Measurements from ENCODE around the gene LRRC56. TPM values are rescaled to one million over a fixed set of nuclear protein-coding genes. Genes with fewer than 3 reads are reported as not detected.

Gene LRRC56, protein sequence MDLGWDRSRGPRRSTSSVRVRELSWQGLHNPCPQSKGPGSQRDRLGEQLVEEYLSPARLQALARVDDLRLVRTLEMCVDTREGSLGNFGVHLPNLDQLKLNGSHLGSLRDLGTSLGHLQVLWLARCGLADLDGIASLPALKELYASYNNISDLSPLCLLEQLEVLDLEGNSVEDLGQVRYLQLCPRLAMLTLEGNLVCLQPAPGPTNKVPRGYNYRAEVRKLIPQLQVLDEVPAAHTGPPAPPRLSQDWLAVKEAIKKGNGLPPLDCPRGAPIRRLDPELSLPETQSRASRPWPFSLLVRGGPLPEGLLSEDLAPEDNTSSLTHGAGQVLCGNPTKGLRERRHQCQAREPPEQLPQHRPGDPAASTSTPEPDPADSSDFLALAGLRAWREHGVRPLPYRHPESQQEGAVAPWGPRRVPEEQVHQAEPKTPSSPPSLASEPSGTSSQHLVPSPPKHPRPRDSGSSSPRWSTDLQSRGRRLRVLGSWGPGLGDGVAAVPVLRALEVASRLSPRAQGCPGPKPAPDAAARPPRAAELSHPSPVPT
- polyA plus RNA-seq (2011; rRNA removed): 0.30 and 0.32 TPM in 2 replicates
- 0.29 and 0.49 TPM in 2 replicates for polyA plus RNA-seq (2012; cell fraction: cytosol; rRNA removed)
- 2.3 and 2.6 TPM in 2 replicates for polyA plus RNA-seq (2012; cell fraction: nucleus; rRNA removed)
- polyA plus RNA-seq (2017; fragmentation: RNase III; extraction: RNeasy Plus Mini Kit Qiagen cat#74134 plus additional on column Dnase treatment): 0.47 to 1.1 TPM (median 1.0 TPM) in 3 replicates
- 0.15 and 0.37 TPM in 2 replicates for polyA minus RNA-seq (2011; rRNA and poly(A)+ RNA removed)

DNA sequence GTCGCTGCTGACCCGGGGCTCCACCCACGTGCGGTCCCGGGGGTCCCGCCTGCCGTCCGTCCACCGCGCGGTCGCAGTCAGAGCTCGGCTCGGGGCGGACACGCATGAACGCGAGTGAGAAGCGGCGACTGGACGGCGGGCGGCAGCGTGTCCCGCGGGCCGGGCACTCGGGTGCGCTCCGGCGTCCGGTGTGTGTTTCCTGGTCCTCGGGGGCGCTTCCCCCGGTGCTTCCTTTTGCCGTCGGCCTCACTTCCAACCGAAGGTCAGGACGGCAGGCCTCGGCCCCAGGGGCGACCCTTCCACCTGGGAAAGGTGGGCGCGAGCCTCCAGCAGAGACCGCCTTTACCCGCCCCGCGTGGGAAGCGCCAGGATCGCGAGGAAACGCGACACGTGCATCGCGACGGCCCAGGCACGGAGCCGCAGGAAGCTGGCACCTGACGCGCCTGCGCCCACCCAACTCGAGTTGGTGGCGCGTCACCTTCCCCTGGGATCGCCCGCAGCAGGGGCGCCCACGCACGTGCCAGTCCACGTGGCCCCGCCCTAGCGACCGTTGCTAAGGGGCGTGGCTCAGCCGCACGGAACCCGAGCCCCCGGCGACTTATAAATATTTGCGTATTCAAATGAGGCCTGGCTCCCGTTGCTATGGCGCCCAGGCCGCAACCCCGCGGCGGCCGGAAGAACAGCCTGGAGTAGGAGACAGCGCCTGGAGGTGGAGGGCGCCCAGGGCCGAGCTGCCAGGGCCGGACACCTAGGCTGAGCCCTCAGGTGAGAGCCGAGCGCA is at the start of gene LRRC56:
TSS of gene LRRC56 (plus strand) at position 687 of the 781 bp plus-strand sequence. CDS start 3,158 bp downstream, outside the sequence.
- peak; percentile 49 to 51 for DNase-seq (ENCODE audit: low read depth in 1 of 2, low spot score in 1 of 2)
- H3K27ac ChIP-seq: peak within 1 kb of the TSS in 1 of 2 experiments; percentile 98; a peak in 3 of 6 replicates
- H3K4me1 ChIP-seq: peaks cover 12% of the 10 kb centered on the region
- FAIRE-seq: no peak
- H3K9me3 ChIP-seq: no peaks in the 10 kb centered on the region
- ChIA-PET CTCF (interaction anchor here (1.3 to 5.8 kb wide), 2 partner anchors 7 to 18 kb away, joined by 4 to 40 read pairs; no protein-coding TSS in a partner anchor), POLR2A (no interaction called here)
- peak; percentile 58; the same call in 1 of the 2 replicates for TF ChIP-seq NPAS2 (CRISPR knock-in tag; IDR thresholded peaks at IDR 0.05; ENCODE audit: borderline replicate concordance)
- no peak for TF ChIP-seq JUN (IDR thresholded peaks at IDR 0.05)
- TF ChIP-seq, protein P1, sequence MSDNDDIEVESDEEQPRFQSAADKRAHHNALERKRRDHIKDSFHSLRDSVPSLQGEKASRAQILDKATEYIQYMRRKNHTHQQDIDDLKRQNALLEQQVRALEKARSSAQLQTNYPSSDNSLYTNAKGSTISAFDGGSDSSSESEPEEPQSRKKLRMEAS (IDR thresholded peaks at IDR 0.05): peak; percentile 40; the same call in 1 of the 2 replicates
- TF ChIP-seq, protein P2, sequence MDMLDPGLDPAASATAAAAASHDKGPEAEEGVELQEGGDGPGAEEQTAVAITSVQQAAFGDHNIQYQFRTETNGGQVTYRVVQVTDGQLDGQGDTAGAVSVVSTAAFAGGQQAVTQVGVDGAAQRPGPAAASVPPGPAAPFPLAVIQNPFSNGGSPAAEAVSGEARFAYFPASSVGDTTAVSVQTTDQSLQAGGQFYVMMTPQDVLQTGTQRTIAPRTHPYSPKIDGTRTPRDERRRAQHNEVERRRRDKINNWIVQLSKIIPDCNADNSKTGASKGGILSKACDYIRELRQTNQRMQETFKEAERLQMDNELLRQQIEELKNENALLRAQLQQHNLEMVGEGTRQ (IDR thresholded peaks at IDR 0.05): peak; percentile 44; the same call in 1 of the 2 replicates
- peak; percentile 60 for TF ChIP-seq BHLHE40 (IDR thresholded peaks at IDR 0.05; ENCODE audit: low read depth, low read length)
- peak within 1 kb of the TSS; percentile 89; the same call in 2 of the 3 replicates for H3K4me2 ChIP-seq
- no peak within 1 kb of the TSS for H3K4me3 ChIP-seq
- WGBS (ENCODE audit: missing lambda C conversion rate): 84% methylated on average over 78 of the region's 93 CpGs
- ATAC-seq: 0 out of 6 replicates have a peak, but pooled peaks of 1 of the 2 experiments have one; percentile 2

DNA sequence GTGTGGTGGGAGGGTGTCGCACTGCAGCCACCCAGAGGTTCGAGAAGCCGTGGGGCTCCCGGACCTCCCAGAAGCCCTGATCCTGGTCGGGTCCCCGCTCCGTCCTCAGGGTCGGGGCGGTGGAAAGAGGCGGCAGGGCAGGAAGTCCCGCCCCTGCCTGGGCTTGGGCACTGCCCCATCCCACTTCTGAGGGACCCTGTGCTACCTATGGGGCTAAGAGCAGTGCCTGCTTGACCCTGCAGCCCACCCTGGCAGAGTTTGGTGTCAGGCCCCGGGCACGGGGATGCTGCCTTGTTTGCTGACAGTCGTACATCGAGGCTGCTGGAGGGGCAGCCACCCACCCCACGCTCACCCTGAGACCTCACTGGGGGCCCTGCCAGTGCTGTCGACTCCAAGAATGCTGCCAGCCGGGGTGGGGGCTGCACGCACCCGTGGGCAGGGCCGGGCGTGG is 49.7 kb upstream of the LRRC56 start:
- no peak for ATAC-seq
- FAIRE-seq: no peak
- no peak overlapping the region for H3K27ac ChIP-seq

DNA sequence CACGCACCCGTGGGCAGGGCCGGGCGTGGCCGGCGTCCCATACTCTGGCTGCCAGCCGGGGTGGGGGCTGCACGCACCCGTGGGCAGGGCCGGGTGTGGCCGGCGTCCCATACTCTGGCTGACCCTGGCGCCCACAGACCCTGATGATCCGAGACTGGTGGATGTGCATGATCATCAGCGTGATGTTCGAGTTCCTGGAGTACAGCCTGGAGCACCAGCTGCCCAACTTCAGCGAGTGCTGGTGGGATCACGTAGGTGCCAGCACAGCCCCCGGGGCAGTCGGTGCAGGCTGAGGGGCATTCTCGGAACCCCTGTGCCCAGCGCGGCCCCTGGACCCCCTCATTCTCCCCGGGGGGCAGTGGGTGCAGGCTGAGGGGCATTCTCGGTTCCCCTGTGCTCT is 49.3 kb upstream of the LRRC56 start:
- no peak for ATAC-seq
- Histone ChIP-seq H3K4me1 (no peaks in the 10 kb centered on the region), H3K4me2 (no peak overlapping the region), H3K27ac (no peak overlapping the region), H3K4me3 (no peak overlapping the region), H3K9me3 (no peaks in the 10 kb centered on the region)
- no peak for FAIRE-seq
- DNase-seq (ENCODE audit: low read depth in 1 of 2, low spot score in 1 of 2): no peak
- CTCF ChIA-PET: no interaction called here
- WGBS (ENCODE audit: missing lambda C conversion rate): 98% methylated on average over 7 of the region's 25 CpGs
- POLR2A ChIA-PET: no interaction called here
- TF ChIP-seq, protein P3, sequence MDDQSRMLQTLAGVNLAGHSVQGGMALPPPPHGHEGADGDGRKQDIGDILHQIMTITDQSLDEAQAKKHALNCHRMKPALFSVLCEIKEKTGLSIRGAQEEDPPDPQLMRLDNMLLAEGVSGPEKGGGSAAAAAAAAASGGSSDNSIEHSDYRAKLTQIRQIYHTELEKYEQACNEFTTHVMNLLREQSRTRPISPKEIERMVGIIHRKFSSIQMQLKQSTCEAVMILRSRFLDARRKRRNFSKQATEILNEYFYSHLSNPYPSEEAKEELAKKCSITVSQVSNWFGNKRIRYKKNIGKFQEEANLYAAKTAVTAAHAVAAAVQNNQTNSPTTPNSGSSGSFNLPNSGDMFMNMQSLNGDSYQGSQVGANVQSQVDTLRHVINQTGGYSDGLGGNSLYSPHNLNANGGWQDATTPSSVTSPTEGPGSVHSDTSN (IDR thresholded peaks at IDR 0.05): no peak
- TF ChIP-seq, protein P4, sequence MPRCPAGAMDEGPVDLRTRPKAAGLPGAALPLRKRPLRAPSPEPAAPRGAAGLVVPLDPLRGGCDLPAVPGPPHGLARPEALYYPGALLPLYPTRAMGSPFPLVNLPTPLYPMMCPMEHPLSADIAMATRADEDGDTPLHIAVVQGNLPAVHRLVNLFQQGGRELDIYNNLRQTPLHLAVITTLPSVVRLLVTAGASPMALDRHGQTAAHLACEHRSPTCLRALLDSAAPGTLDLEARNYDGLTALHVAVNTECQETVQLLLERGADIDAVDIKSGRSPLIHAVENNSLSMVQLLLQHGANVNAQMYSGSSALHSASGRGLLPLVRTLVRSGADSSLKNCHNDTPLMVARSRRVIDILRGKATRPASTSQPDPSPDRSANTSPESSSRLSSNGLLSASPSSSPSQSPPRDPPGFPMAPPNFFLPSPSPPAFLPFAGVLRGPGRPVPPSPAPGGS (IDR thresholded peaks at IDR 0.05): no peak
- TF ChIP-seq, protein P5, sequence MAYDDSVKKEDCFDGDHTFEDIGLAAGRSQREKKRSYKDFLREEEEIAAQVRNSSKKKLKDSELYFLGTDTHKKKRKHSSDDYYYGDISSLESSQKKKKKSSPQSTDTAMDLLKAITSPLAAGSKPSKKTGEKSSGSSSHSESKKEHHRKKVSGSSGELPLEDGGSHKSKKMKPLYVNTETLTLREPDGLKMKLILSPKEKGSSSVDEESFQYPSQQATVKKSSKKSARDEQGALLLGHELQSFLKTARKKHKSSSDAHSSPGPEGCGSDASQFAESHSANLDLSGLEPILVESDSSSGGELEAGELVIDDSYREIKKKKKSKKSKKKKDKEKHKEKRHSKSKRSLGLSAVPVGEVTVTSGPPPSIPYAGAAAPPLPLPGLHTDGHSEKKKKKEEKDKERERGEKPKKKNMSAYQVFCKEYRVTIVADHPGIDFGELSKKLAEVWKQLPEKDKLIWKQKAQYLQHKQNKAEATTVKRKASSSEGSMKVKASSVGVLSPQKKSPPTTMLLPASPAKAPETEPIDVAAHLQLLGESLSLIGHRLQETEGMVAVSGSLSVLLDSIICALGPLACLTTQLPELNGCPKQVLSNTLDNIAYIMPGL (CRISPR knock-in tag; IDR thresholded peaks at IDR 0.05; ENCODE audit: borderline replicate concordance): no peak
- TF ChIP-seq ZFP36 (IDR thresholded peaks at IDR 0.05; ENCODE audit: borderline replicate concordance, partially characterized antibody): no peak
- TF ChIP-seq HEYL (CRISPR knock-in tag; IDR thresholded peaks at IDR 0.05): no peak
- TF ChIP-seq JUNB (IDR thresholded peaks at IDR 0.05): no peak
- TF ChIP-seq, protein P2 (IDR thresholded peaks at IDR 0.05): no peak
- no peak for TF ChIP-seq ESRRA (IDR thresholded peaks at IDR 0.05; ENCODE audit: borderline replicate concordance, low read length)
- TF ChIP-seq, protein P6, sequence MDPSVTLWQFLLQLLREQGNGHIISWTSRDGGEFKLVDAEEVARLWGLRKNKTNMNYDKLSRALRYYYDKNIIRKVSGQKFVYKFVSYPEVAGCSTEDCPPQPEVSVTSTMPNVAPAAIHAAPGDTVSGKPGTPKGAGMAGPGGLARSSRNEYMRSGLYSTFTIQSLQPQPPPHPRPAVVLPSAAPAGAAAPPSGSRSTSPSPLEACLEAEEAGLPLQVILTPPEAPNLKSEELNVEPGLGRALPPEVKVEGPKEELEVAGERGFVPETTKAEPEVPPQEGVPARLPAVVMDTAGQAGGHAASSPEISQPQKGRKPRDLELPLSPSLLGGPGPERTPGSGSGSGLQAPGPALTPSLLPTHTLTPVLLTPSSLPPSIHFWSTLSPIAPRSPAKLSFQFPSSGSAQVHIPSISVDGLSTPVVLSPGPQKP (IDR thresholded peaks at IDR 0.05; ENCODE audit: low read depth, low read length): no peak
- TF ChIP-seq ZNF302 (CRISPR knock-in tag; IDR thresholded peaks at IDR 0.05): no peak
- TF ChIP-seq FOSB (CRISPR knock-in tag; IDR thresholded peaks at IDR 0.05): no peak

More for the DNA sequence above, 49.7 kb upstream of the LRRC56 start:
- 84% methylated on average over 9 of the region's 22 CpGs for WGBS (ENCODE audit: missing lambda C conversion rate)
- DNase-seq (ENCODE audit: low read depth in 1 of 2, low spot score in 1 of 2): no peak
- ChIA-PET CTCF (interaction anchor here (1.2 kb wide), 1 partner anchor 31 kb away, joined by 5 read pairs; no protein-coding TSS in a partner anchor), POLR2A (no interaction called here)
- no peak for TF ChIP-seq ZFP36 (IDR thresholded peaks at IDR 0.05; ENCODE audit: borderline replicate concordance, partially characterized antibody)
- TF ChIP-seq, protein P3 (IDR thresholded peaks at IDR 0.05): no peak
- TF ChIP-seq MYC (IDR thresholded peaks at IDR 0.05; ENCODE audit: borderline replicate concordance, low read length): no peak
- TF ChIP-seq HEYL (CRISPR knock-in tag; IDR thresholded peaks at IDR 0.05): no peak
- TF ChIP-seq MAZ (IDR thresholded peaks at IDR 0.05; ENCODE audit: borderline replicate concordance, low read depth, low read length): no peak
- Histone ChIP-seq H3K9me3 (no peaks in the 10 kb centered on the region), H3K4me1 (no peaks in the 10 kb centered on the region), H3K4me3 (no peak overlapping the region), H3K4me2 (no peak overlapping the region)
